ENCODE measurements around the gene C17orf113.
A peak's percentile ranks its signal among the peaks of the same experiment; 100 is the strongest.
"Not testable (repeated sequence)": the region's sequence is repeated elsewhere in the genome, so short reads cannot be mapped to it uniquely, and the experiment has no call there.

C17orf113 gene

DNA sequence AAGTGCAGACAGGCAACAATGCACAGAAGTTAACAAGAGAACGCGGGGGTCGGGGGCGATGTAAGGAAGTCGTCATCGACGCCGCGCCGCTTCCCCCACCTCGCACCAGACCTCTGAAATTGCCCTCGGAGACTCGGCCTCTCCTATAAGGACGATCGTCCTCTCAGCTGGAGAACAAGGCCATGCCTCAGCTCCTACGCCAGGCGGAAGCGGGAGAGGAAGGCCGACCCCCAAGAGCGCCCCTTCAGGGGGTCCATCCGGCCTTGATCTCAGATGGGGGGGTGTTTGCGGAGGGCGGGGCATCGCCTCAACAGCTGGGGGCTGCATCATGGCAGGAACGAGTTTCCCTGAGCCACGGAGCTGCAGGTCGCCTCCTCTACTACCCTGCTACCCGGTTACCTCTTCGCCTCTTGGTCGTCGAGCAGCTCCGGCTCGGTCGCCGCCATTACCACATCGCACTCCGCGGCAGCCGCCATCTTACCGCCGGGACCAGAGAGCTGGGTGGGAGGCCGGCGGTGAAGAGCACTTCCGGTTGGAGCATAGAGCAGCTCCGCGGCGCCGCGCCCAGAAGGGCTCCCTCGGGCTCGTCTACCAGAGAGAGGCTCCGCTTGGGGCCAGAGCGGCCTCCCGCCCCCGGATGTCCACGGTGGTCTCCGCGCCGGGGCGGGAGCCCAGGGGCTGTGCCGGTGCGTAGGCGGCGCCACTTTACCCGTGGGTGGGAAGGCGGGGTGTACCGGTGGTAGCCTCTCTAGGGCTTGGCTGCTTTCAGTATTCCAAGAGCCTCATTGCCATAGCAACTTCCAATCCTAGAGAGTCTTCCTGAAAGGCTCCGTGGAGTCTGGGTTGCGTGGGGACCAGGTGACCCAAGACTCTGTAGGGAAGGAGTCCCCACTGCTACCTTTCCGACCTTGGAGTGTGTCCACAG, 33.2 kb downstream of the C17orf113 start, which contains the start of gene DNAJC7:
Gene DNAJC7, minus strand, starts transcription at position 499 of the 925 bp plus-strand sequence. Its CDS starts 23 bp downstream, at position 476.
- peak; percentile 90 for DNase-seq (ENCODE audit: low spot score)

DNA sequence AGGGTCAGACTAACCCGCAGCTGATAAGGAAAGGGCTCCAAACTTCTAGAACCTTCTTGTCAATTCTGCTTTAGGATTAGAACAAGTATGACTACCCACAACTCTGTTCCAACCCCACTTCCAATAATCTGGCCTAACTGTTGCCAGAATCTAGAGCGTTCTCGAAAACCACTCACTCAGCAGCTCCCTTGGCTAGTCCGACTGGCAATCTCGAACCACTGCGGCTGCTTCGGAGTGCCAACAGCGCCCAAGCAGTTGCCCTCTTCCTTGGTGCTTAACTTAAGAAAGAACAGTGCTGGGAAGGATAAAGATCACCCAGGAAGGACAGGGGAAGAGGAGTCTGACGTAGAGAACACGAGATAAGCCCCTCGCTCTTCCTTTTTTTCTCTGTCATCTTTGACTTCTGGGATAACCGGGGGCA, 34.0 kb downstream of the C17orf113 start:
- DNase-seq (ENCODE audit: low spot score) = no peak

DNA sequence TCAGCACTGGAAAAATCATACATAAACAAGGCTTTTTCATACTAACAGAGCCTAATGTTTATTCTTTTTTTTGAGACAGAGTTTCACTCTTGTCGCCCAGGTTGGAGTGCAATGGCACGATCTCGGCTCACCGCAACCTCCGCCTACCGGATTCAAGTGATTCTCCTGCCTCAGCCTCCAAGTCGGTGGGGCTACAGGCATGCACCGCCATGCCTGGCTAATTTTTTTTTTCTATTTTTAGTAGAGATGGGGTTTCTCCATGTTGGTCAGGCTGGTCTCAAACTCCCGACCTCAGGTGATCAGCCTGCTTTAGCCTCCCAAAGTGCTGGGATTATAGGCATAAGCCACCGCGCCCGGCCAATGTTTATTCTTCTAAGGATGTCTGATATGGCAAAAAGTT, 36.7 kb downstream of the C17orf113 start:
- DNase-seq (ENCODE audit: low spot score) = not testable (repeated sequence)

DNA sequence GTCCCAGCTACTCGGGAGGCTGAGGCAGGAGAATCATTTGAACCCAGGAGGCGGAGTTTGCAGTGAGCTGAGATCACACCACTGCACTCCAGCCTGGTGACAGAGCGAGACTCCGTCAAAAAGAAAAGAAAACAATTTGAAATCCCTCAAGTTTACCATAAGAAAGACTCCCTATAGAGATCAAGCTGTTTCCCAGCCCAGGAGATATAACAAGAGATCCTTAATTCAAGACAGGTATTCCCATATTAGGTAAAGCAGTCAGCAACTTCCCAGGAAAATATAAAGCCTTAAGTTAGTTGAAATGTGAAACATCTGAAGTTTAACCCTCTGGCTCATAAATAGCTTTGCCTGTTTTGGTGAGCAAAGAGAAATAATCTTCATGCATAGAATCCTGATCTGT, 38.0 kb downstream of the C17orf113 start:
- DNase-seq (ENCODE audit: low spot score) = not testable (repeated sequence)

DNA sequence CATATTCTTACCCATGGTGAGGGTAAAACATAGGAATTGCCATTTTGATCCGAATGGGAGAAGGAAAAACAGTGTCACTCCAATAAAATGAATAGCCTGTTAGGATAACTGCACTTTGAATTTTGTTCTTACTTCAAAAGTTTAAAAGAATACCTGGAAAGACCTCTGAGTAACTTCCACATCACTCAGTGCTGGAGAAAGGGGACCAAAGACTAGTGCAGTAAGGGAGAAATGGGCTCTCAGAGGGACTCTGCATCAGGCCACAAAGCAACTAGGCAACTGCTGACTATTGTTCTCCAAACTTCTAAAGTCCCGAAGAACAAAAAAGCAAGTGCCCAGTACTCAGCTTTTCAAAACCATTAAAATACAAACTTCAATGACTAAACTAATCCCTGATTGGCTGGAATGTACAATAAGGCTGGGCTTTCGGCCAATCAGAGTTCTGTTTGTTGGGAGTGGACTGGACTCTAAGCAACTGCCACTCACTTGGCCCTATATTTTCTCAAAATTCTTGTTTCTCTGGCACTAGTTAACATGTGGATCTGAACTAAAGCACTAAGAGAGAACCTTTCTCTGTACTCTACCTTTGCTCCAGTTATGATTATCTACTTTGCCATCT, 39.4 kb downstream of the C17orf113 start:
- DNase-seq (ENCODE audit: low spot score) = no peak

DNA sequence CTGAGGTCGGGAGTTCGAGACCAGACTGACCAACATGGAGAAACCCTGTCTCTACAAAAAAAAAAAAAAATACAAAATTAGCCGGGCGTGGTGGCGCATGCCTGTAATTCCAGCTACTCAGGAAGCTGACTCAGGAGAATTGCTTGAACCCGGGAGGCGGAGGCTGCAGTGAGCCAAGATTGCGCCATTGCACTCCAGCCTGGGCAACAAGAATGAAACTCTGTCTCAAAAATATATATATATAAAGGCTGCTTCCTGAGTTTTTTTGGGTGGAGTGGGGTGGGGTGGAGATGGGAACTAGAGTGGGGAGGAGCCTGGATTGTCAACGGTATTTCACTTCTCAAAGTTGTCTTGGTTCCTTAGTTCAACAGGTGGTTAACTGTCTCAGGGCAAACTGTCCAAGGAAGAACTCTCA, 40.1 kb downstream of the C17orf113 start:
- not testable (repeated sequence) for DNase-seq (ENCODE audit: low spot score)

DNA sequence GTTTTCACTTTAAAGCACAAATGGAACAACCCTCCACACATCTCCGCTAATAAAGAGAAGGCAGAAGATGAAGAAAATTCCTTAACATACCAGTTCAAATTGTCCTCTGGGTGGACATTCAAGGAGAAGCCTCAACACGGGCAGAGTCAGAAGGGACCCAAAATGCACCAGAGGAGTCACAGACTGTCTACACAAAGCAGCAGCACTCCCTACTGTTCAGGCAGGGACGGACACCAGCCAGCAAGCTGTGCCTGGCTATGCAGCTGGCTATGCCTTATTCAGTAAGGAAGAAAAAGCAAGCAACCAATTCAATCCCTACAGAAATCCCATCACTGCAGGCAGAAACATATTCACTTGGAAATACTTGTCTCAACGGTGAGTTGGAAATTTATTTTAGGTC, 41.2 kb downstream of the C17orf113 start:
- DNase-seq (ENCODE audit: low spot score) = no peak

DNA sequence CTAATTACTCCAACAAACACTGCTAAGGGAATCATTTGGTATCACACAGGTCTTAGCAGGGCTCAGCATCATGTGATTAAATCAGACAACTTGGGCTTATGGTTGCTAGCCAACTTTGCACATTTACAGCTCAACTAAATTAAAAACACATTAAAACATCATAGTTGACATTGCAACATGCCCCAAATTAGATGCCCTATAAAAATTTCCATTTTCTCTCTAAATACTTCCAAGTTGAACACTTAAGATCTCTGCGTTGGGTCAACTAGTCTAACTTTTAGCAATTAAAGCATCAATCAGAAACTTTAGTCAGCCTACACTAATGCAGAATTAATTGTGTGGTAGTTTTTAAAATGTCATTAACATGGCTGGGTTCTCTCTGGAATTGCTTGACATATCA, 45.2 kb downstream of the C17orf113 start:
- no peak for DNase-seq (ENCODE audit: low spot score)

DNA sequence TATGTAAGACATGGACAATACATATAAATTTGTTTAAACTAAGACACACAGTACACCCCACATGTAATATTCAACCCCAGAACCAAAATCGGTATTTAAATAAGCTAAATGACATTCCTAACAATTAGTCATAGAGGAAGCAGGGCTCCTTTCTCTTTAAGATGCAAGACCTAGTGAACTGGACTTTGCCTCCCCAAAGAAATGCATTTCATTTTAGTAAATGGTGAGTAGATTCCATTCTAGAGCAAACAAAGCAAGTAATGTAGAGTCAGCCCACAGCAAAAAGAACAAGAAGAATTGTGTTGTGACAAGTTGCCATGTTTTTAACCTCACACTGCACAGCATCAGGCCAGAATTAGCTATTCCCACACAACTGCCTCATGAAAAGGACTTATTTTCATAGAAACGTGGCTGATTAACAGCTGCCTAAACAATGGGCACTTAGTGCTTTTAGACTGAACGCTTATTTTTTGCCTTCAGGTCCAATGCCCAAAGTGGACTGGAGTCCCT, 47.6 kb downstream of the C17orf113 start:
- DNase-seq (ENCODE audit: low spot score) = no peak

DNA sequence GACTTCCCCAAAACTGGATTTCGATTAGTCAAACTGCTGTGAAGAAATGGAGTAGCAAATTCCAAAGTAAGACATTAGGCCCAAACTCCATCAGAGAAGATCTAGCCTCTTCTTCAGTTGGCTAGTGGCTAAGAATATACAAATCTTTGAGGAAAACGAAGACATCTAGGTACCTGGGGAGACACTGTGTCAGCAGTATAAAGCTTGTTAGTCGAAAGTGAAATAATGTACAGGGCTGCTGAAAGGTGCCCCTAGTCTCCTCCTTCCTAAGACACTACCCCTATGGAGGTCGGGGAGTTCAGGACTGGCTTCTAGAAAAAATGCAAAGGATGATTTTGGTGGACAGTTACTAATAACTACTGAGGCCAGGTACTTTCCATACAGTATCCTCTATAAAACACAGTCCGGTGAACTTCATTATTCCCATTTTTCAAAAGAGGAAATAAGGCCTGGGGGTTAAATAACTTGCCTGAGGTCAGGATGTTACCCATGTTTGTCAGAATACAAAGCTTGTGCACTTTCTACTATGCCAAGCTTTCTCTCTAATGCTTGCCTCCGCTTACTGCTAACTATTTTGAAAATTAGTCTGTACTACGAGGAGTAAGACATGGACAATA, 48.1 kb downstream of the C17orf113 start:
- no peak for DNase-seq (ENCODE audit: low spot score)

DNA sequence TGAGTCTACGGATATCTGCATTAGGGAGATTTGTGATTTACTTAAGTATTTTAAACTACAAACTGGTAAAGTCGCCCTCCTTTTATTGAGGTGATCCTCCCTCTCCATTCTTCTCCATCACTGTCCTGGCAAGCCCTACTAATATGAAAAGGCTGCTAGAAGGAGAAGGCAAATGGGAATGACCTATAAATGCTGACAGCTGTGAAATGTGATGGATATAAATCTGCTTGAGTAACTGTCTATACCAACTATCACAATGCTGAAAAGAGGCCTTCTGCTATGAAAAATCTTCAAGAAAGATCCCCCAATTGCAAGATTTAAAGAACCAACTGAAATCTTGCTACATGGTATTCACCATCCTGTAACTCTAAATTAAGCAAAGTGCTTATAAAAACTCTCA, 48.7 kb downstream of the C17orf113 start:
- no peak for DNase-seq (ENCODE audit: low spot score)

DNA sequence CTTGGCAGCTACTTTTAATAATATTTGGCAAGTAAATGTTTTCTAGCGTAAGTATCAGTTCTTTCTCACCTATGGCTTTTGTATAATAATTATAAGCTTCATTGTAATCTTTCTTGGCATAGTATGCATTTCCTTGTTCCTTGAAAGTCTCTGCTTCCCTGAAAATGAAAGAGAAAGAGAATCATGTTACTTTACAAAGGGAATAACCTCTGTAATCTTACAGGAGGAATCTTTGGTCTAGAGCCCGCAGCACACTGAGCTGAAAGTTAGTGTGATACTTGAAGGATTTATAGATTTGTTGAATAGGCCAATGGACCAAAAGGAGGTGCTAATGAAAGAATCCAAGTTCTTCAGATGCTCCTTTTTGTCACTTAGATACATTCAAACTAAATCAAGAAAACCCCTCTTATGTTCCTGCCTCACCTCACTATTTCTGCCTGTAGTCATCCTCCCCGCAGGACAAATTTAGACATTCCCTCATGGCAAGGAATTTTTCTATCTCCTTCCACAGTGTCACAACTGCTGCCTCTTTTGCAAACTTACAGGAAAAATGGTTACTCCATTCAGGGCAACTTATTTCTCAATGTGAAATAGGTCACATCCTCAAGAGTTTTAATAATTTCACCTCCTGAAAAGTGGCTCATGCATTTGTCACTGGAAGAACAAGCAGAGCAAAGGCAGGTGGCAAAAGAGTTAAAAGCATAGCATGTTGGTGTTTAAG, 49.8 kb downstream of the C17orf113 start:
- no peak for DNase-seq (ENCODE audit: low spot score)

DNA sequence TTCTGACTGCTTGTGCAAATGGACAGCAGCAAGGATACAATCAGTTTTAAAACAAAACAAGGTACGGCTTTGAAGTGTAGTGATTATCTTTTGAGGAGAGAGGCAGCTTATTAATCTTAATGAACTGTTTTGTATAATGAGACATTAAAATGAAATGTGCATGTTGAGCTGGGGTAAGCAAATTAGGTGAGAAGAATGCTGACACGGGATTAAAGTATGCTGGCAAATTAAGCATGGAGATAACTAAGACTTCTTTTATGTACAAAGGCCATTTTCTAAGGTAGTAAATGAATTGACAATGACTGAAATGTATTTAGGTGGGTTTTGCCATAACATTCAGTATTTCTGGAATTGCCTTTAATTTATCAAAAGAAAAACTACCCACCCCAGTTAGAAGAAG, 51.9 kb downstream of the C17orf113 start:
- no peak for DNase-seq (ENCODE audit: low spot score)

DNA sequence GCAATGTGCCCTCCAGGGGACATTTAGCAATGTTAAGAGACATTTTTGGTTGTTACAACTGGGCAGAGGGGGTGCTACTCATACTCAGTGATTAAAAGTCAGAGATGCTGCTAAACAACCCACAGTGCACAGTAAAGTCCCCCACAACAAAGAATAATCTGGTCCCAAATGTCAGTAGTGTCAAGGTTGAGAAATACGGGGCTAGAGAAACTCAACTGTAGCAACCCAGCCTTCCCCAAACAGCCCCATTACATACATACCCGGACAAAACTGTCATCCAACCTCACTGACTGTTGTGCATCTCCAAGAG, 53.6 kb downstream of the C17orf113 start:
- no peak for DNase-seq (ENCODE audit: low spot score)

DNA sequence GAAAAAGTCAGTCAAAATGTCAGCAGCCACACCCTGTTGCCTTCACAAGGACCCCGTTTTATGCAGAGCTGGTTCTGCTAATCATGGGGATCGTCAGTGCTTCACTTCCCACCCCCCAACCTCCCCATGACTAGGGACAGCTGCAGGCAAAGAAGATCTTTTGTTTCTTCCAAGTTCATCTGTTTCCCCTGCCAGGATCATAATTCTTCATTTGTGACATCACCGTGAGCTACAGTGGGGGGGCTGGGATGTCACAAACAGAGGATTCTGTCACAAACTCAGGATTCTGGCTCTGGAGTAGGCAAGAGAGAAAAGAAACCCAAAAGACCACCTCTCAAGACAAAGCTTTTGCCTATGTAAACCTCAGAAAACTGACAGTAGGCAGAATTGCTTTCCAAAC, 57.8 kb downstream of the C17orf113 start:
- no peak for DNase-seq (ENCODE audit: low spot score)

DNA sequence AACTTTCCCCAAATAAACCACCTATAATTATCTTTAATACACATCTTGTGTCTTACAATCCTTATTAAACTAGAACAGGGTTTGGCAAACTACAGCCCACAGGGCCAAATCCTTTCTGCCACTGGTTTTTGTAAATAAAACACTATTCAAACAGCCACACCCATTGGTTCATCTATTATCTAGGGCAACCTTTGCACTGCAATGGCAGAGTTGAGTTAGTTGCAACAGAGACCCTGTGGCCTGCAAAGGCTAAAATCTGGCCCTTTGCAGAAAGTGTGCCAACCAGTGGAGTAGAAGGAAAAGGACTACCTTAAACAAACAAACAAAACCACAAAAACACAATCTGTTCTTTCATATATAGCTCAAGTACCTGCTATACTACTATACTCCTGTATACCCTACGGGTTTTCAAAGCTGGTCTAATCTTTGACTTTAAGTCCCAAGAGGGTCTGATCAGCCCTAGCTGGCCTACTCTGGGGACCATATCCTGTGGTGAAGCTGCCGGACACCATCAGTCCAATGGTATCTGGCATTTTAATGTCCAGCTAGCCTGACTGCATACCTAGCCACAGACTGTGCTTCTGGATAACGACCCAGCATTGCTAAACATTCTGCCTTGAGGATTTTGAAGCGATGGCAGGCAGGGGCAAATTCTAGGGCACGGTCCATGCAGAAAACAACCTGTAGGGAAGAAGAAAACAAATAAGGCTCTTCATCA, 60.5 kb downstream of the C17orf113 start:
- DNase-seq (ENCODE audit: low spot score) = no peak

DNA sequence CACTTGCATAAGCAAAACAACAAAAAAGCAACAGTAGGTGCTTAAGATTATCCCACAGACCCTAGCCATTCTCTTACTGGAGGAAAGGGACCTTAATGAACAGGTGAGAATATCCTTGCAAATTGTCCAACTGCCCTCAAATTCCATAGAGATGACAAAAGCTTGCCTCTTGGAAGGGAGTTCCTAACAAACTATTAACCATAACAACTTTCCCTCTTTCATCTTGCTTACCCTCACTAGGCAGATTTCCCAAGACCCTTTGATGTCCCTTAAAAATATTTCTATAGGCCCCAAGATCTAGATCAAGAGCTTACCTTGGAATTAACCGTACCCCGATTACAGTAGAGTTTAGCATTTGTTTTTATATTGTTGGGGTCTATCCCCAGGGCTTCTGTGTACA, 62.0 kb downstream of the C17orf113 start:
- DNase-seq (ENCODE audit: low spot score) = no peak

Data from CD4-positive, alpha-beta T cell treated with Interleukin-15 for 4 hours (primary cell).